IMR-90 (cell line): ENCODE results near the gene ZNF219. TPM values are rescaled to one million over a fixed set of nuclear protein-coding genes. Genes with fewer than 3 reads are reported as not detected.

ENCODE experiments used
- ATAC-seq: fragments of 200-7000 bp; cut with Tn5 transposase; 2 replicates; pipeline ENCODE4 v1.9.1; 2020; ENCODE audit warnings: low read depth, mild to moderate bottlenecking, moderate library complexity
- BruUV-seq: library from RNA; stranded (reverse); fragments of 400-500 nt; replicated peaks from 2 replicates; lab custom pipeline; 2021; lab: Mats Ljungman, UMichigan
- CTCF ChIA-PET: fragments of 300-600 bp; formaldehyde crosslinking; extraction: SDS; loops from one replicate; lab custom pipeline; 2021; ENCODE audit warnings: antibody characterized with exemption; lab: Yijun Ruan, JAX
- POLR2A ChIA-PET: fragments of 300-600 bp; sonication (Branson Sonifier 250); formaldehyde crosslinking; loops from one replicate; lab custom pipeline; 2022; ENCODE audit warnings: antibody characterized with exemption; ENCODE audit not compliant: unreplicated experiment; lab: Charles Lee
- DNase-seq: peaks from one replicate; pipeline ENCODE4 v3.0.0; 2013
- H2AFZ ChIP-seq: replicated peaks from 2 replicates; pipeline ENCODE3; 2013; ENCODE audit warnings: low read length, mild to moderate bottlenecking; ENCODE audit not compliant: poor library complexity
- H2AK5ac ChIP-seq: 2 replicates; pipeline ENCODE4 v1.6.1; 2013; ENCODE audit warnings: low read depth, low read length, inconsistent platforms
- H2AK9ac ChIP-seq: replicated peaks from 2 replicates; pipeline ENCODE3; 2013; ENCODE audit warnings: mild to moderate bottlenecking, low read depth, low read length, moderate library complexity; ENCODE audit not compliant: poor library complexity
- H2BK120ac ChIP-seq: 2 replicates; pipeline ENCODE4 v1.6.1; 2013; ENCODE audit warnings: low read depth, low read length, inconsistent platforms
- H2BK15ac ChIP-seq: 3 replicates; pipeline ENCODE4 v1.6.1; 2013; ENCODE audit warnings: low read depth, low read length, inconsistent platforms
- H2BK20ac ChIP-seq: 2 replicates; pipeline ENCODE4 v1.6.1; 2013; ENCODE audit warnings: low read depth, mild to moderate bottlenecking, inconsistent platforms, low read length, moderate library complexity
- H2BK5ac ChIP-seq: 2 replicates; pipeline ENCODE4 v1.6.1; 2013; ENCODE audit warnings: mild to moderate bottlenecking, low read depth, low read length, inconsistent platforms; ENCODE audit not compliant: poor library complexity, severe bottlenecking
- H3K14ac ChIP-seq: replicated peaks from 2 replicates; pipeline ENCODE4 v1.6.1; 2013; ENCODE audit warnings: low read depth, low read length, inconsistent platforms
- H3K18ac ChIP-seq: 2 replicates; pipeline ENCODE4 v1.6.1; 2013; ENCODE audit warnings: low read depth, low read length, control low read depth
- H3K23ac ChIP-seq: 2 replicates; pipeline ENCODE4 v1.6.1; 2013; ENCODE audit warnings: low read depth, low read length, inconsistent platforms
- H3K27ac ChIP-seq: 2 replicates; pipeline ENCODE4 v1.5.1; 2013; ENCODE audit warnings: mild to moderate bottlenecking, control low read depth, low read length; ENCODE audit not compliant: insufficient read depth
- H3K27me3 ChIP-seq: 2 replicates; pipeline ENCODE4 v1.6.1; 2013; ENCODE audit warnings: low read length; ENCODE audit not compliant: control insufficient read depth, insufficient read depth
- H3K36me3 ChIP-seq: 2 replicates; pipeline ENCODE4 v1.6.1; 2013; ENCODE audit warnings: low read length, mixed read lengths; ENCODE audit not compliant: control insufficient read depth, insufficient read depth
- H3K4ac ChIP-seq: 2 replicates; pipeline ENCODE4 v1.6.1; 2013; ENCODE audit warnings: low read depth, low read length, inconsistent platforms
- H3K4me1 ChIP-seq: 2 replicates; pipeline ENCODE4 v1.6.1; 2013; ENCODE audit warnings: low read length, mixed read lengths; ENCODE audit not compliant: control insufficient read depth, insufficient read depth
- H3K4me2 ChIP-seq: 2 replicates; pipeline ENCODE4 v1.6.1; 2013; ENCODE audit warnings: low read depth, mild to moderate bottlenecking, control low read depth, low read length, moderate library complexity
- H3K4me3 ChIP-seq: 2 replicates; pipeline ENCODE4 v1.5.1; 2013; ENCODE audit warnings: low read depth, mild to moderate bottlenecking, control low read depth, low read length, moderate library complexity; ENCODE audit not compliant: insufficient read depth
- H3K56ac ChIP-seq: 2 replicates; pipeline ENCODE4 v1.6.1; 2013; ENCODE audit warnings: low read length, inconsistent platforms; ENCODE audit not compliant: insufficient read depth; ENCODE audit errors: extremely low read depth
- H3K79me1 ChIP-seq, 2 experiments: 2 replicates each; pipeline ENCODE4 v1.6.1; 2013; ENCODE audit warnings: low read length in 2 of 2, inconsistent platforms in 1 of 2, low read depth in 1 of 2
- H3K9ac ChIP-seq: 2 replicates; pipeline ENCODE4 v1.6.1; 2013; ENCODE audit warnings: low read depth, low read length, control low read depth
- H3K9me1 ChIP-seq: 2 replicates; pipeline ENCODE4 v1.6.1; 2013; ENCODE audit warnings: low read length, inconsistent platforms; ENCODE audit not compliant: insufficient read depth
- H3K9me3 ChIP-seq: 2 replicates; pipeline ENCODE4 v1.6.1; 2013; ENCODE audit warnings: low read length; ENCODE audit not compliant: control insufficient read depth, insufficient read depth
- H4K20me1 ChIP-seq: 2 replicates; pipeline ENCODE4 v1.6.1; 2013; ENCODE audit warnings: low read length, inconsistent platforms; ENCODE audit not compliant: insufficient read depth
- H4K5ac ChIP-seq: 2 replicates; pipeline ENCODE4 v1.6.1; 2013; ENCODE audit warnings: mild to moderate bottlenecking, low read depth, low read length, control low read depth
- H4K8ac ChIP-seq, 2 experiments: 2 replicates each; pipeline ENCODE4 v1.6.1; 2013; ENCODE audit warnings: low read depth in 2 of 2, low read length in 2 of 2, control low read depth in 1 of 2, inconsistent platforms in 1 of 2
- H4K91ac ChIP-seq: 2 replicates; pipeline ENCODE4 v1.6.1; 2013; ENCODE audit warnings: low read depth, low read length, inconsistent platforms; ENCODE audit not compliant: insufficient read depth
- CEBPB ChIP-seq: IDR thresholded peaks from 2 replicates; pipeline ENCODE4 v1.6.1; 2012; ENCODE audit warnings: low read depth, low read length, improper control_type of control experiment
- ELK1 ChIP-seq: fragments of 150-350 bp; IDR thresholded peaks from 2 replicates; pipeline ENCODE4 v1.6.1; 2016; ENCODE audit warnings: low read depth, mild to moderate bottlenecking, low read length, moderate library complexity, borderline replicate concordance
- MXI1 ChIP-seq: IDR thresholded peaks from 2 replicates; pipeline ENCODE4 v1.6.1; 2012; ENCODE audit warnings: low read depth, mild to moderate bottlenecking, low read length, moderate library complexity, borderline replicate concordance
- WGBS, 2 experiments: methylation state at CpG; one replicate each; pipeline versions ENCODE4 v1.1.5 to v1.1.7; 2013; ENCODE audit warnings: missing lambda C conversion rate in 2 of 2; ENCODE audit not compliant: insufficient read length in 1 of 2; ENCODE audit errors: extremely low coverage in 2 of 2; 5-methylcytosine and 5-hydroxymethylcytosine counted together
- dilution Hi-C: fragments of 300-500 bp; cut with HindIII; formaldehyde crosslinking; loops from one replicate; pipeline ENCODE4 v1.14.3; 2018; ENCODE audit warnings: low sequenced_read_pairs; ENCODE audit not compliant: unreplicated experiment
- in situ Hi-C: fragments of 300-500 bp; cut with MboI; formaldehyde crosslinking; loops from 3 replicates; pipeline ENCODE4 v1.14.3; 2019; ENCODE audit warnings: low sequenced_read_pairs, inconsistent platforms, mixed read lengths
- intact Hi-C: fragments of 100-400 bp; cut with micrococcal nuclease; formaldehyde crosslinking; loops from 2 replicates; pipeline ENCODE4 v1.10.0; 2022
- polyA plus RNA-seq, 3 experiments: library from polyadenylated mRNA; depleted of rRNA; stranded (reverse); fragments of >200 nt; gene quantifications; 2 replicates each; pipeline ENCODE4 v1.2.3, GENCODE V29; 2012; ENCODE audit warnings: low replicate concordance in 1 of 3
- total RNA-seq: library from RNA; depleted of rRNA; stranded (reverse); fragments of >200 nt; gene quantifications from 2 replicates; pipeline ENCODE4 v1.2.3, GENCODE V29; 2012
- TF ChIP-seq, protein P1 (sequence below): fragments of 150-350 bp; IDR thresholded peaks from 2 replicates; pipeline ENCODE4 v1.6.1; 2017; ENCODE audit warnings: mild to moderate bottlenecking, antibody characterized with exemption, low read length, low read depth

ZNF219 gene
- total and polyA plus RNA-seq, 2 of the 4 experiments (the other 2 are of a cell fraction): 0.90 to 3.8 TPM

GRCh38 chr14:21050597-21050996, 47.9 kb downstream of the ZNF219 start:
- H3K36me3 ChIP-seq: no peaks in the 10 kb centered on the region
- H2BK120ac ChIP-seq: no peak overlapping the region
- no peak overlapping the region for H3K56ac ChIP-seq
- H4K8ac ChIP-seq: no peak overlapping the region
- H3K14ac ChIP-seq: no peak overlapping the region
- no peaks in the 10 kb centered on the region for H3K79me1 ChIP-seq
- H4K91ac ChIP-seq: no peak overlapping the region
- DNase-seq (no peak), ATAC-seq (no peak)
- H2AK9ac ChIP-seq: no peak overlapping the region
- no peak overlapping the region for H2BK5ac ChIP-seq
- in situ Hi-C loops: no loop called here
- no CpG with 5 or more reads among the region's 3 CpGs for WGBS, 2 experiments
- intact Hi-C loops: no loop called here
- dilution Hi-C loops: no loop called here
- H2BK20ac ChIP-seq: no peak overlapping the region
- H3K4me3 ChIP-seq: no peak overlapping the region
- no peaks in the 10 kb centered on the region for H3K9me3 ChIP-seq
- no peak overlapping the region for H2BK15ac ChIP-seq
- H2AK5ac ChIP-seq: no peak overlapping the region
- H3K23ac ChIP-seq: no peak overlapping the region
- peaks cover 4% of the 10 kb centered on the region for H3K27me3 ChIP-seq
- H2AFZ ChIP-seq: no peak overlapping the region
- H3K4me2 ChIP-seq: no peak overlapping the region
- H3K4me1 ChIP-seq: peaks cover 4% of the 10 kb centered on the region; the same call in 1 of the 2 replicates
- H3K9ac ChIP-seq: no peak overlapping the region
- TF ChIP-seq MXI1: no peak
- TF ChIP-seq CEBPB: no peak
- no peak for TF ChIP-seq ELK1
- TF ChIP-seq, protein P1, sequence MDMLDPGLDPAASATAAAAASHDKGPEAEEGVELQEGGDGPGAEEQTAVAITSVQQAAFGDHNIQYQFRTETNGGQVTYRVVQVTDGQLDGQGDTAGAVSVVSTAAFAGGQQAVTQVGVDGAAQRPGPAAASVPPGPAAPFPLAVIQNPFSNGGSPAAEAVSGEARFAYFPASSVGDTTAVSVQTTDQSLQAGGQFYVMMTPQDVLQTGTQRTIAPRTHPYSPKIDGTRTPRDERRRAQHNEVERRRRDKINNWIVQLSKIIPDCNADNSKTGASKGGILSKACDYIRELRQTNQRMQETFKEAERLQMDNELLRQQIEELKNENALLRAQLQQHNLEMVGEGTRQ: no peak
- no peaks in the 10 kb centered on the region for H4K20me1 ChIP-seq
- H3K27ac ChIP-seq: no peak overlapping the region
- H4K5ac ChIP-seq: no peak overlapping the region
- no peak overlapping the region for H3K4ac ChIP-seq
- POLR2A ChIA-PET: no interaction called here
- no peaks in the 10 kb centered on the region for H3K9me1 ChIP-seq
- H3K18ac ChIP-seq: no peak overlapping the region
- no TSS peak for BruUV-seq
- CTCF ChIA-PET: no interaction called here
